Mesendoderm (in vitro differentiated cells): Measurements from ENCODE around the gene POLR2E.

Source experiments
- DNase-seq: peaks from one replicate; pipeline ENCODE4 v3.0.0; 2013
- H2AK5ac ChIP-seq: 2 replicates; pipeline ENCODE4 v1.6.1; 2013; ENCODE audit warnings: low read length, inconsistent platforms
- H2BK120ac ChIP-seq: 2 replicates; pipeline ENCODE4 v1.6.1; 2013; ENCODE audit warnings: low read depth, mild to moderate bottlenecking, low read length, moderate library complexity, mixed read lengths
- H2BK15ac ChIP-seq: replicated peaks from 2 replicates; pipeline ENCODE4 v1.6.1; 2013; ENCODE audit warnings: low read depth, mild to moderate bottlenecking, moderate library complexity
- H2BK5ac ChIP-seq: 2 replicates; pipeline ENCODE4 v1.6.1; 2013; ENCODE audit warnings: low read length, inconsistent platforms
- H3K18ac ChIP-seq: 2 replicates; pipeline ENCODE4 v1.6.1; 2013; ENCODE audit warnings: mild to moderate bottlenecking, low read length, mixed read lengths
- H3K23ac ChIP-seq: one replicate; pipeline ENCODE4 v1.6.1; 2013; ENCODE audit warnings: low read length
- H3K27ac ChIP-seq: 2 replicates; pipeline ENCODE4 v1.5.1; 2013; ENCODE audit warnings: low read depth, mild to moderate bottlenecking, inconsistent platforms, low read length, moderate library complexity
- H3K27me3 ChIP-seq: 2 replicates; pipeline ENCODE4 v1.6.1; 2013; ENCODE audit warnings: low read length, control low read depth, mild to moderate bottlenecking, inconsistent platforms; ENCODE audit not compliant: insufficient read depth, poor library complexity
- H3K36me3 ChIP-seq: 2 replicates; pipeline ENCODE4 v1.6.1; 2013; ENCODE audit warnings: low read length, inconsistent platforms; ENCODE audit not compliant: control insufficient read depth, insufficient read depth
- H3K4ac ChIP-seq: one replicate; pipeline ENCODE4 v1.6.1; 2013; ENCODE audit warnings: low read depth, mild to moderate bottlenecking, low read length, moderate library complexity
- H3K4me1 ChIP-seq: 2 replicates; pipeline ENCODE4 v1.6.1; 2013; ENCODE audit warnings: low read depth, low read length, inconsistent platforms; ENCODE audit not compliant: control insufficient read depth
- H3K4me2 ChIP-seq: 2 replicates; pipeline ENCODE4 v1.6.1; 2013; ENCODE audit warnings: low read length
- H3K4me3 ChIP-seq: 2 replicates; pipeline ENCODE4 v1.5.1; 2013; ENCODE audit warnings: mild to moderate bottlenecking, low read length
- H3K56ac ChIP-seq: one replicate; pipeline ENCODE4 v1.6.1; 2013; ENCODE audit warnings: low read length
- H3K79me1 ChIP-seq: 2 replicates; pipeline ENCODE4 v1.6.1; 2013; ENCODE audit warnings: low read length, inconsistent platforms
- H3K79me2 ChIP-seq: 2 replicates; pipeline ENCODE4 v1.6.1; 2013; ENCODE audit warnings: mild to moderate bottlenecking, low read length; ENCODE audit not compliant: control insufficient read depth, insufficient read depth
- H3K9ac ChIP-seq: 2 replicates; pipeline ENCODE4 v1.6.1; 2013; ENCODE audit warnings: low read length, inconsistent platforms
- H4K5ac ChIP-seq: one replicate; pipeline ENCODE4 v1.6.1; 2013; ENCODE audit warnings: low read length
- H4K8ac ChIP-seq: one replicate; pipeline ENCODE4 v1.6.1; 2013; ENCODE audit warnings: low read depth, mild to moderate bottlenecking, control low read depth, low read length, moderate library complexity
- WGBS: extraction: QIAGEN DNeasy Blood & Tissue Kit; methylation state at CpG from one replicate; pipeline ENCODE4 v1.1.7; 2013; ENCODE audit warnings: low lambda C conversion rate, missing lambda C conversion rate; ENCODE audit not compliant: insufficient coverage; ENCODE audit errors: extremely low coverage; 5-methylcytosine and 5-hydroxymethylcytosine counted together

The POLR2E gene

GRCh38 chr19:1123381-1123780, 28.2 kb upstream of the POLR2E start:
- H2BK15ac ChIP-seq: no peak overlapping the region
- H3K27ac ChIP-seq: no peak overlapping the region
- no peak overlapping the region for H3K23ac ChIP-seq
- no peaks in the 10 kb centered on the region for H3K4me1 ChIP-seq
- no peak overlapping the region for H3K56ac ChIP-seq
- no peak overlapping the region for H3K4me2 ChIP-seq
- no peak overlapping the region for H3K4ac ChIP-seq
- H2AK5ac ChIP-seq: no peak overlapping the region
- H2BK120ac ChIP-seq: no peak overlapping the region
- H2BK5ac ChIP-seq: no peak overlapping the region
- DNase-seq: no peak
- H4K5ac ChIP-seq: no peak overlapping the region
- no peaks in the 10 kb centered on the region for H3K79me2 ChIP-seq
- WGBS: no CpG with 5 or more reads among the region's 20 CpGs
- peaks cover 6% of the 10 kb centered on the region for H3K36me3 ChIP-seq
- no peak overlapping the region for H3K9ac ChIP-seq
- H3K27me3 ChIP-seq: no peaks in the 10 kb centered on the region
- no peak overlapping the region for H3K18ac ChIP-seq
- no peak overlapping the region for H3K4me3 ChIP-seq
- no peaks in the 10 kb centered on the region for H3K79me1 ChIP-seq
- no peak overlapping the region for H4K8ac ChIP-seq

DNA sequence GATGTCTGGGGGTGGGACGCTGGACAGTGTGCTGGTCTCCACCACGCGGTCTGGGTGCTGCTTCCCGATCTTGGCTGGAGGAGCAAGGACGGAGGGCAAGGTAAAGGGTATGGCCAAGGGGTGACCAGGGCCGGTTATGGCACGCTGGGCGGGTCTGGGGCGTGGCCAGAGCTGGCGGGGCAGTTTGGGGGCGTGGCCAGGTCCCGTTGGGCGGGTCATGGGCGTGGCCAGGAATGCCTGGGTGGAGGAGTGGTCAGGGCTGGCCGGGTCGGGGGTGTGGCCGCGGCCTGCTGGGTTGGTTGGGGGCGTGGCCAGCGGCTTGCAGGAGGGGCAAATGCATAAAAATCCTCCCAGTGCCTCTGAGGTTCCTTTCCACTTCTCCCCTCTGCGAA, 27.8 kb upstream of the POLR2E start:
- Histone ChIP-seq H4K5ac (no peak overlapping the region), H2AK5ac (no peak overlapping the region), H2BK15ac (no peak overlapping the region), H2BK120ac (no peak overlapping the region), H3K4ac (no peak overlapping the region), H3K56ac (no peak overlapping the region), H3K9ac (no peak overlapping the region), H3K18ac (no peak overlapping the region), H3K79me1 (no peaks in the 10 kb centered on the region), H3K4me1 (no peaks in the 10 kb centered on the region), H3K23ac (no peak overlapping the region), H4K8ac (no peak overlapping the region), H2BK5ac (no peak overlapping the region), H3K79me2 (no peaks in the 10 kb centered on the region), H3K27ac (no peak overlapping the region), H3K4me3 (no peak overlapping the region), H3K36me3 (peaks cover 6% of the 10 kb centered on the region), H3K4me2 (no peak overlapping the region), H3K27me3 (no peaks in the 10 kb centered on the region)
- peak; percentile 85 for DNase-seq
- WGBS: no CpG with 5 or more reads among the region's 21 CpGs

- no peaks in the 10 kb centered on the region for H3K4me1 ChIP-seq
- H3K27ac ChIP-seq: no peak overlapping the region
- H3K79me2 ChIP-seq: no peaks in the 10 kb centered on the region
- H3K4me2 ChIP-seq: no peak overlapping the region
- H3K56ac ChIP-seq: no peak overlapping the region
- no peak overlapping the region for H2BK15ac ChIP-seq
- H4K8ac ChIP-seq: no peak overlapping the region
- H3K18ac ChIP-seq: no peak overlapping the region
- no peak for DNase-seq
- H3K9ac ChIP-seq: no peak overlapping the region
- no peaks in the 10 kb centered on the region for H3K27me3 ChIP-seq
- H3K4me3 ChIP-seq: no peak overlapping the region
- no peak overlapping the region for H3K4ac ChIP-seq
- no peak overlapping the region for H2BK5ac ChIP-seq
- H3K36me3 ChIP-seq: peaks cover 6% of the 10 kb centered on the region
- no peak overlapping the region for H2AK5ac ChIP-seq
- WGBS: no CpG with 5 or more reads among the region's 63 CpGs
- no peak overlapping the region for H4K5ac ChIP-seq
- H2BK120ac ChIP-seq: no peak overlapping the region
- no peak overlapping the region for H3K23ac ChIP-seq
- no peaks in the 10 kb centered on the region for H3K79me1 ChIP-seq
Measured at GRCh38 chr19:1122021-1122971, 27.1 kb upstream of the POLR2E start.

DNA sequence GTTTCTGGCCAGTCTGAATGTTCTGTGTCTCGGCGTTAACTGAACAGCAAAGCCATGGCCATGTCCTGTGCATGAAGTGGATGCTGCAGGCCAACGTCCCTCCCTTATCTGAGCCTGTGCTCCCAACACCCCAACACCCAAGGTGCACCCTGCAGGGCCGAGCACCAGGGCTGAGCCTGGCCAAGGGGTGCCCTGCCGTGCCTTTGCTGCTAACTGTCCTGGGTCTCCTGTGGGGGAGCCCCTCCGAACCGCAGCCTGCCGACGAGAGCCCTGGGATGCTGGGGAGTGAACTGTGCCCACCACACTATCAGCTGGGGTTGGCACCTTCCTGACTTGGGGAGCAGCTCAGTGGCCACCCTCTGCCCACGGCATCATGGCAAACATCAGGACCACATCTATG, 26.2 kb upstream of the POLR2E start:
- Histone ChIP-seq H3K36me3 (peaks cover 6% of the 10 kb centered on the region), H4K8ac (no peak overlapping the region), H2AK5ac (no peak overlapping the region), H3K4me1 (no peaks in the 10 kb centered on the region), H3K79me2 (no peaks in the 10 kb centered on the region), H2BK15ac (no peak overlapping the region), H3K18ac (no peak overlapping the region), H3K4me2 (no peak overlapping the region), H3K79me1 (no peaks in the 10 kb centered on the region), H4K5ac (no peak overlapping the region), H2BK5ac (no peak overlapping the region), H3K27ac (no peak overlapping the region), H3K56ac (no peak overlapping the region), H3K4ac (no peak overlapping the region), H2BK120ac (no peak overlapping the region), H3K27me3 (no peaks in the 10 kb centered on the region), H3K9ac (no peak overlapping the region), H3K4me3 (no peak overlapping the region), H3K23ac (no peak overlapping the region)
- no CpG with 5 or more reads among the region's 10 CpGs for WGBS
- no peak for DNase-seq

DNA sequence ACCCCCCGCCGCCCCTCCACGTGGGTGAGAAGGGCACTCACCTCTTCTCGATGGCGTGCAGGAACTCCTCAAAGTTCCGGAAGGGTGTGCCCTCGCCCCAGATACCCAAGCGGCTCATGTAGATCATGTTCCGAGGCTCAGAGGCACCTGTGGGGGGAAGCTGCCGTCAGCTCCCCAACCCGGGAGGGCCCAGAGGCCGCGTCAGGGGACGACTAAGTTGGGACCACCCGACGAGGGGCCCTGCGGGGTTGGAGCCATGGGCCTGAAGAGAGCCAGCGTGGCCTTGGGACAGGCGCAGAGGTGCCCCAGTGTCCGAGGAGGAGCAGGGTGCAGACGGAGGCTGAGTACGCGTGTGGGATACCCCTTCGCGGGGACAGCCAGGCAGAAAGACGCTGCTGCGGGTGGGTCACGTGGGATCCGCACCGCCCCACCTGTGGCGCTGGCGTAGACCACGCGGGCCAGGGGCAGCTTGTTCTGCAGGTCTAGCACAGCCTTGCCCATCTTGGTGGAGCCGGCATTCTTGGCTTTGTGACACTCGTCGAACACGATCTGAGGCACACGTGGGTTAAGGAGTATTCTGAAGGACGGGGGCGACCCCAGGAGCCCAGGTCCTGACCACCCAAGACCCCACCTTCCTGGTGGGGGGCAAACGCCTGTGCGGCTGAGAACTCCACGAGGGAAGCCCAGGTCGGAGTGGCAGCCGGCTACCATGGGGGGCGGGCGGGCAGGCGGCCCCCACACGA, 24.5 kb upstream of the POLR2E start:
- Histone ChIP-seq H4K5ac (no peak overlapping the region), H2BK15ac (no peak overlapping the region), H3K56ac (no peak overlapping the region), H3K4me2 (no peak overlapping the region), H3K79me2 (no peaks in the 10 kb centered on the region), H3K79me1 (no peaks in the 10 kb centered on the region), H4K8ac (no peak overlapping the region), H2AK5ac (no peak overlapping the region), H3K36me3 (peaks cover 6% of the 10 kb centered on the region), H3K27me3 (no peaks in the 10 kb centered on the region), H3K23ac (no peak overlapping the region), H3K4me1 (no peaks in the 10 kb centered on the region), H2BK5ac (no peak overlapping the region), H3K9ac (no peak overlapping the region), H3K4ac (no peak overlapping the region), H3K18ac (no peak overlapping the region), H3K27ac (no peak overlapping the region), H3K4me3 (no peak overlapping the region), H2BK120ac (no peak overlapping the region)
- DNase-seq: no peak
- WGBS: no CpG with 5 or more reads among the region's 50 CpGs
